Measurements from ENCODE around the gene NAPSA. TPM values are rescaled to one million over a fixed set of nuclear protein-coding genes. Genes with fewer than 3 reads are reported as not detected.
A peak's percentile ranks its signal among the peaks of the same experiment; 100 is the strongest.
"Not testable (repeated sequence)": the region's sequence is repeated elsewhere in the genome, so short reads cannot be mapped to it uniquely, and the experiment has no call there.

NAPSA gene
- total and polyA plus RNA-seq, 7 experiments from 2014 or later = 0.72 to 8.2 (median 3.6) TPM

DNA sequence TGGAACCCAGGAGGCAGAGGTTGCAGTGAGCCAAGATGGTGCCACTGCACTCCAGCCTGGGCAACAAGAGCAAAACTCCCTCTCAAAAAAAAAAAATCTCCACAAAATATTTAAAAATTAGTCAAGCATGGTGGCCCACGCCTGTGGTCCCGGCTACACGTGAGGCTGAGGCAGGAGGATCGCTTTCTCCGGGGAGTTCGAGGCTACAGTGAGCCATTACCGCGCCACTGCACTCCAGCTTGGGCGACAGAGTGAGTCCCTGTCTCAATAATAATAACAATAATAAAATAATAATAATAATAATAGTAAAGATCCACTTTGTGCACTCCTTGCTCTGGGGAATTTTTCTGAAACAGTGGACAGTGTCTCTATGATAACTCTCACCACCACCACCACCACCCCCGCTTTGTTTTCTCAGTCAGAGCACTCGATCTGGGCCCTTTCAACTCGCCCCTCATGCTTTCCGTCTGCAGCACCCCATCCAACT is 8.7 kb downstream of the NAPSA start:
- H3K4me1 Mint-ChIP-seq = peaks cover 14 to 41% (median 35%) of the 10 kb centered on the region in 7 donors
- peaks cover 0 to 4% (median 0%) of the 10 kb centered on the region in 11 donors for H3K9me3 Mint-ChIP-seq
- no peak for ATAC-seq
- intact Hi-C loops (cut with micrococcal nuclease) = loop anchor here (1.0 kb wide), 14 partner anchors 12 to 448 kb away; partner anchors contain the start of genes EMC10 (in 2 of the 2), GARIN5A (in 2 of the 2), JOSD2 (in 2 of the 2) and NR1H2 (in 2 of the 2)
- H3K36me3 ChIP-seq (ENCODE audit: control insufficient read depth in 2 of 3, insufficient read depth in 3 of 3, low read length in 3 of 3) = no peaks in the 10 kb centered on the region
- peak overlapping the region; percentile 88 to 95 (median 92) for H3K4me3 Mint-ChIP-seq
- H3K27ac Mint-ChIP-seq = peak overlapping the region in 8 of 9 donors; percentile 83 to 99 (median 97)
- no peaks in the 10 kb centered on the region for H3K27me3 ChIP-seq (ENCODE audit: control insufficient read depth in 2 of 2, insufficient read depth in 2 of 2, low read length in 2 of 2)
- peaks cover 0 to 16% of the 10 kb centered on the region in 2 donors for H3K4me1 ChIP-seq (ENCODE audit: control insufficient read depth in 2 of 2, insufficient read depth in 2 of 2, low read length in 2 of 2)
- H3K27ac ChIP-seq (ENCODE audit: low read depth, low read length) = peak overlapping the region; percentile 90
- H3K9me3 ChIP-seq (ENCODE audit: control insufficient read depth in 2 of 3, low read length in 3 of 3) = no peaks in the 10 kb centered on the region
- H3K36me3 Mint-ChIP-seq = peaks cover 0 to 8% (median 0%) of the 10 kb centered on the region in 5 donors
- POLR2A ChIA-PET = interaction anchor here (0.6 to 3.2 kb wide), 10 partner anchors 12 to 448 kb away, joined by 3 to 19 read pairs (median 5); partner anchors contain the start of gene NR1H2
- no peaks in the 10 kb centered on the region for H3K27me3 Mint-ChIP-seq
- H3K4me3 ChIP-seq (ENCODE audit: low read length) = peak overlapping the region; percentile 78
- DNase-seq = no peak
- CTCF ChIA-PET = interaction anchor here (0.6 to 2.3 kb wide), 16 partner anchors 8 to 565 kb away, joined by 3 to 13 read pairs (median 4); partner anchors contain the start of gene JOSD2

DNA sequence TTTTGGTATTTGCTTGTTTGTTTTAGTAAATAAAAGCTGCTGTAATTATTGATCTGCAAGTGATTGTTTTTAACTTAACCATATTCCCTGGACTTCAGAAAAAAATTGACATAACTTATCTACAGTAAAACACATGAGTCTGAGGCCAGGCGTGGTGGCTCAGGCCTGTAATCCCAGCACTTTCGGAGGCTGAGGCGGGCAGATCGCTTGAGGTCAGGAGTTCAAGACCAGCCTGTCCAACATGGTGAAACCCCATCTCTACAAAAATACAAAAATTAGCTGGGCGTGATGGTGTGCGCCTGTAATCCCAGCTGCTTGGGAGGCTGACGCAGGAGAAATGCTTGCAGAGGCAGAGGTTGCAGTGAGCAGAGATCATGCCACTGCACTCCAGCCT is 12.0 kb downstream of the NAPSA start:
- H3K9me3 ChIP-seq (ENCODE audit: control insufficient read depth in 2 of 3, low read length in 3 of 3); H3K27me3 ChIP-seq (ENCODE audit: control insufficient read depth in 2 of 2, insufficient read depth in 2 of 2, low read length in 2 of 2); H3K4me3 ChIP-seq (ENCODE audit: low read length); intact Hi-C loops (cut with micrococcal nuclease); ATAC-seq; H3K27me3 Mint-ChIP-seq; H3K9me3 Mint-ChIP-seq; H3K27ac ChIP-seq (ENCODE audit: low read depth, low read length); H3K4me1 ChIP-seq (ENCODE audit: control insufficient read depth in 2 of 2, insufficient read depth in 2 of 2, low read length in 2 of 2); H3K36me3 ChIP-seq (ENCODE audit: control insufficient read depth in 2 of 3, insufficient read depth in 3 of 3, low read length in 3 of 3); H3K4me3 Mint-ChIP-seq; H3K27ac Mint-ChIP-seq; H3K36me3 Mint-ChIP-seq; DNase-seq: not testable (repeated sequence)
- ChIA-PET CTCF (interaction anchor here (0.7 to 1.1 kb wide), 2 partner anchors 430 to 442 kb away, joined by 5 to 7 read pairs; no protein-coding TSS in a partner anchor), POLR2A (interaction anchor here (0.7 to 1.1 kb wide), 2 partner anchors 9 to 31 kb away, joined by 3 to 4 read pairs; partner anchors contain the start of gene POLD1)
- H3K4me1 Mint-ChIP-seq = peaks cover 0 to 13% (median 6%) of the 10 kb centered on the region in 7 donors

DNA sequence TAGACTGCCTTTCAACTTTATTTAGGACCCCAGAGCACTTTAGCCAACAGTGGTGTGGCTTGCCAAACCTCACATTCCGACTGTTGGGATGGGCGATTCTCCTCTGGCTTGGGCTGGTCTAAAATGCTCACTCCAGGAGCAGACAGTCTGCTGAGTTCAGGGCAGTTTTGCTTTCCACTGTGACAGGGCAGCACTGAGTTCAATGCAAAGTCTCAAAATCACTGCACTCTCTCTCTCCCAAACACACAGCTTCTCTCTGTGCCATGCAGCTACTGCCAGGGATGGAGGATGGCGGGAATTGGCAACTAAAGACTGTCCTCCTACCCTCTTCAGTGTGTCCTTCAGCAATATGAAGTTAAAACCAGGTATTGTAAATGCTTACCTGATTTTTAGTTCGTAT is 13.2 kb downstream of the NAPSA start:
- Histone ChIP-seq H3K27me3 (ENCODE audit: control insufficient read depth in 2 of 2, insufficient read depth in 2 of 2, low read length in 2 of 2) (no peaks in the 10 kb centered on the region), H3K9me3 (ENCODE audit: control insufficient read depth in 2 of 3, low read length in 3 of 3) (no peaks in the 10 kb centered on the region), H3K4me3 (ENCODE audit: low read length) (no peak overlapping the region), H3K36me3 (ENCODE audit: control insufficient read depth in 2 of 3, insufficient read depth in 3 of 3, low read length in 3 of 3) (no peaks in the 10 kb centered on the region), H3K27ac (ENCODE audit: low read depth, low read length) (no peak overlapping the region), H3K4me1 (ENCODE audit: control insufficient read depth in 2 of 2, insufficient read depth in 2 of 2, low read length in 2 of 2) (no peaks in the 10 kb centered on the region)
- H3K36me3 Mint-ChIP-seq = no peaks in the 10 kb centered on the region
- POLR2A ChIA-PET = no interaction called here
- peaks cover 0 to 1% (median 0%) of the 10 kb centered on the region in 11 donors for H3K9me3 Mint-ChIP-seq
- CTCF ChIA-PET = interaction anchor here (1.1 kb wide), 1 partner anchor 431 kb away, joined by 7 read pairs; no protein-coding TSS in a partner anchor
- ATAC-seq (no peak), DNase-seq (no peak)
- no peak overlapping the region for H3K4me3 Mint-ChIP-seq
- intact Hi-C loops (cut with micrococcal nuclease) = no loop called here
- H3K27ac Mint-ChIP-seq = no peak overlapping the region
- no peaks in the 10 kb centered on the region for H3K27me3 Mint-ChIP-seq
- H3K4me1 Mint-ChIP-seq = peaks cover 0 to 13% (median 8%) of the 10 kb centered on the region in 7 donors

DNA sequence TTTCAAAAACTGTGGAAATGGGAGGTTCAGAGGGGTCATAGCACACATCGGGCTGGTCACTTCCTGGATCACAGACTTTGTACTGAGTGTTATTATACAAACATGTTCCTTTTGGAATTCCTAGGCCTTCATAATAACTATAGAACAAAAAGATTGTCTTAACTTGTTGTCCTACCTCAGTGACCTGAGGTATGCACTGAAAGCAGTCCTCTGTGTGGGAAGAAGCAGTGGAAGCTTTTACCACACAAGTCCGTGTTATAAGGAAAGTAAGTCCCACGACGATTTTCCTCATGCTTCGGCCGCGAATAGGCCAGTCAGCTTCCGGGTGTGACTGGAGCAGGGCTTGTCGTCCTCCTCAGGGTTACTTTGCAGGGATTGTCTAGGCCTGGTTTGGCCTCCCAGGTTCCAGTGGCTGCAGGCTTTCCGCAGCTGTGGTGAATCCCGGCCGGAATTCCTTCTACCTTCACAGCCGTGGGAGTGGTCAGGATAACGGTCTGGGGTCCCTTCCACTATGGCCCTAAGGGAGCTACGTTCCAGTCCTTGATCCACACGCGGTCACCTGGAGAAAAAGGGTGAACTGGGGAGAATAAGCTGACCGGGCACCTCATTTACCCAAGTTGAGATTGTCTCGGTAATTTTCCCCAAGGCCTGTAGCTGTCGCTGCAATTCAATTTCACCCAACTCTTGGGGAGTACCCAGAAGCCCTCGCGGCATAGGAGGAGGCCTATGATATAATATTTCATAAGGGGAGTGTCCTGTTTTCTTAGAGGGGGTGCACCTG is 16.0 kb downstream of the NAPSA start:
- no peak overlapping the region for H3K4me3 Mint-ChIP-seq
- Histone ChIP-seq H3K27ac (ENCODE audit: low read depth, low read length) (no peak overlapping the region), H3K4me3 (ENCODE audit: low read length) (no peak overlapping the region), H3K27me3 (ENCODE audit: control insufficient read depth in 2 of 2, insufficient read depth in 2 of 2, low read length in 2 of 2) (no peaks in the 10 kb centered on the region), H3K36me3 (ENCODE audit: control insufficient read depth in 2 of 3, insufficient read depth in 3 of 3, low read length in 3 of 3) (no peaks in the 10 kb centered on the region), H3K9me3 (ENCODE audit: control insufficient read depth in 2 of 3, low read length in 3 of 3) (peaks cover 0 to 5% (median 0%) of the 10 kb centered on the region in 3 experiments), H3K4me1 (ENCODE audit: control insufficient read depth in 2 of 2, insufficient read depth in 2 of 2, low read length in 2 of 2) (no peaks in the 10 kb centered on the region)
- DNase-seq (no peak), ATAC-seq (no peak)
- intact Hi-C loops (cut with micrococcal nuclease) = no loop called here
- ChIA-PET POLR2A (no interaction called here), CTCF (no interaction called here)
- peaks cover 0 to 22% (median 9%) of the 10 kb centered on the region in 7 donors for H3K4me1 Mint-ChIP-seq
- H3K36me3 Mint-ChIP-seq = peaks cover 0 to 10% (median 0%) of the 10 kb centered on the region in 5 donors
- no peaks in the 10 kb centered on the region for H3K27me3 Mint-ChIP-seq
- H3K9me3 Mint-ChIP-seq = peaks cover 0 to 11% (median 5%) of the 10 kb centered on the region in 11 donors
- H3K27ac Mint-ChIP-seq = no peak overlapping the region

DNA sequence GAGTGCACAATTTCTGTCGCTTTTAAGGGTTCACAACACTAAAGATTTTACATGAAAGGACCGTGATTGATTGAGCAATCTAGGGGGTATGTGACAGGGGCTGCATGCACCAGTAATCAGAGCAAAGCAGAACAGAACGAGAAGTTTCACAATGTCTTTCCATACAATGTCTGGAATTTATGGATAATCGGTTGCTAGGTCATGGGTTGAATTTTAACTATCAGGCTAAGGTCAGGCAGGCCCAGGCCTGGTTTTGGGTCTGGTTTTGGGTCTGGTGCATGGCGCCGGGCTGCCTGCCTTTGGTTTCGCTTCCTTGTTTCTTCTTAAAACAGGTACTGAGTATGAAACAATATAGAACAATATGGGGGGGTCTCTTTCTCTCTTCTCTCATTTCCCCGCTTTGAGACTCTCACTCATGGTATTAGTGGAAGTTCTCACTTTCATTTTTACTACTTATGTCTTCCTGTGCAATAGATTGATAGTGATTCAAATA is 18.3 kb downstream of the NAPSA start:
- intact Hi-C loops (cut with micrococcal nuclease); DNase-seq; H3K4me3 ChIP-seq (ENCODE audit: low read length); H3K27me3 ChIP-seq (ENCODE audit: control insufficient read depth in 2 of 2, insufficient read depth in 2 of 2, low read length in 2 of 2); H3K4me1 ChIP-seq (ENCODE audit: control insufficient read depth in 2 of 2, insufficient read depth in 2 of 2, low read length in 2 of 2); H3K27me3 Mint-ChIP-seq; H3K27ac ChIP-seq (ENCODE audit: low read depth, low read length); H3K36me3 ChIP-seq (ENCODE audit: control insufficient read depth in 2 of 3, insufficient read depth in 3 of 3, low read length in 3 of 3); H3K9me3 ChIP-seq (ENCODE audit: control insufficient read depth in 2 of 3, low read length in 3 of 3): not testable (repeated sequence)
- H3K4me1 Mint-ChIP-seq = peaks cover 0 to 26% (median 9%) of the 10 kb centered on the region in 7 donors
- H3K27ac Mint-ChIP-seq = peak overlapping the region in 4 of 9 donors; percentile 33 to 90 (median 40)
- H3K9me3 Mint-ChIP-seq = peaks cover 0 to 13% (median 5%) of the 10 kb centered on the region in 11 donors
- ChIA-PET POLR2A (interaction anchor here (1.1 to 1.7 kb wide), 4 partner anchors 11 to 37 kb away, joined by 3 read pairs; partner anchors contain the start of gene POLD1), CTCF (interaction anchor here (1.1 kb wide), 1 partner anchor 10 kb away, joined by 3 read pairs; no protein-coding TSS in a partner anchor)
- peaks cover 0 to 16% (median 0%) of the 10 kb centered on the region in 5 donors for H3K36me3 Mint-ChIP-seq
- peak; percentile 36 for ATAC-seq
- H3K4me3 Mint-ChIP-seq = peak overlapping the region in 8 of 10 donors; percentile 8 to 63 (median 31)

DNA sequence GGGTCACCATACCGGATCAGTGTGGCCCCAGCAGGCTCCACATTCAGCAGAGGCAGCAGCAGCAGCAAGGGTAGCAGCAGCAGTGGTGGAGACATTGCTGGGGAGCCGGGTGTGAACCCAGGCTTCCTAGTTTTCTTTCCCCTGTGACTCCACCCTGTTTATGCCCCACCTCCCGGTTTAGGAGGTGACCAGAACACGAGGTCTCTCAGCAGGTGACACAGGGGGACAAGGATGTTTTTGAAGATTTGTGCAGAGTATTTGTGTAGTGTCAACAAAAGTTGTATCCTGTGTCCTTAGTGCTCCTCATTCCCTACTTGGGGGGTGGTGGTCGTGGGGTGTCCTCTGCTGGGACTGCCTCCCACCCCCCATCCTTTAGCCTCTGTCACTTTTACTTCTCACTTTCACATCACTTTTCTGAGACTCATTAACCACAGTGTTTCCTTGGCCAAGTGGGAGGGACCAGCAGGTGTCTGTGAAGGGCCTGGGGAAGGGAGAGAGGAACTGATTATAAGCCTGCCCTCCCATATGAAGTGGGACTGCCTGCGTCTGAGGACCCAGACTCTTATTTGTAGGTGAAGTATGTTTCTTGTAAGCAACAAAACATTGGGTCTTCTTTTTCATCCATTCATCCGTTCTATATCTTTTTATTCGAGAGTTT is 20.6 kb downstream of the NAPSA start:
- ChIA-PET CTCF (no interaction called here), POLR2A (interaction anchor here (1.1 kb wide), 1 partner anchor 9 kb away, joined by 4 read pairs; no protein-coding TSS in a partner anchor)
- H3K9me3 ChIP-seq (ENCODE audit: control insufficient read depth in 2 of 3, low read length in 3 of 3) = peaks cover 0 to 5% (median 0%) of the 10 kb centered on the region in 3 experiments
- Mint-ChIP-seq H3K4me1 (peaks cover 0 to 28% (median 9%) of the 10 kb centered on the region in 7 donors), H3K4me3 (peak overlapping the region in 1 of 10 donors; percentile 59), H3K27me3 (peaks cover 0 to 3% (median 0%) of the 10 kb centered on the region in 5 donors), H3K36me3 (peaks cover 0 to 19% (median 0%) of the 10 kb centered on the region in 5 donors), H3K27ac (peak overlapping the region in 1 of 9 donors; percentile 80), H3K9me3 (peaks cover 0 to 16% (median 6%) of the 10 kb centered on the region in 11 donors)
- intact Hi-C loops (cut with micrococcal nuclease) = no loop called here
- no peaks in the 10 kb centered on the region for H3K4me1 ChIP-seq (ENCODE audit: control insufficient read depth in 2 of 2, insufficient read depth in 2 of 2, low read length in 2 of 2)
- no peaks in the 10 kb centered on the region for H3K27me3 ChIP-seq (ENCODE audit: control insufficient read depth in 2 of 2, insufficient read depth in 2 of 2, low read length in 2 of 2)
- peak; percentile 66 for ATAC-seq
- no peak for DNase-seq
- H3K4me3 ChIP-seq (ENCODE audit: low read length) = no peak overlapping the region
- no peak overlapping the region for H3K27ac ChIP-seq (ENCODE audit: low read depth, low read length)
- H3K36me3 ChIP-seq (ENCODE audit: control insufficient read depth in 2 of 3, insufficient read depth in 3 of 3, low read length in 3 of 3) = no peaks in the 10 kb centered on the region
